Panc1 (cell line): ENCODE results near the gene LIME1. TPM values are rescaled to one million over a fixed set of nuclear protein-coding genes. Genes with fewer than 3 reads are reported as not detected.
A peak's percentile ranks its signal among the peaks of the same experiment; 100 is the strongest.

Experiments
- ATAC-seq: fragments of 200-7000 bp; cut with Tn5 transposase; 2 replicates; pipeline ENCODE4 v1.9.1; 2020; ENCODE audit warnings: mild to moderate bottlenecking, moderate library complexity
- BruUV-seq: library from RNA; stranded (reverse); fragments of 400-500 nt; replicated peaks from 2 replicates; lab custom pipeline; 2021; lab: Mats Ljungman, UMichigan
- CTCF ChIA-PET: fragments of 300-600 bp; sonication (Branson Sonifier 250); formaldehyde crosslinking; loops from one replicate; lab custom pipeline; 2022; ENCODE audit warnings: antibody characterized with exemption; lab: Charles Lee
- POLR2A ChIA-PET: fragments of 300-600 bp; sonication (Branson Sonifier 250); formaldehyde crosslinking; loops from one replicate; lab custom pipeline; 2022; ENCODE audit warnings: antibody characterized with exemption; lab: Charles Lee
- DNase-seq: peaks from one replicate; pipeline ENCODE4 v3.0.0-alpha.2; 2010; ENCODE audit warnings: low read depth, low spot score
- H3K27ac ChIP-seq: 2 replicates; pipeline ENCODE4 v1.5.1; 2011; ENCODE audit warnings: mild to moderate bottlenecking, low read length, inconsistent platforms
- H3K27me3 ChIP-seq: fragments of 200-500 bp; sonication (Bioruptor generic); 2 replicates; pipeline ENCODE4 v1.6.0; 2014; ENCODE audit warnings: low read length, inconsistent platforms; ENCODE audit not compliant: control insufficient read depth, insufficient read depth
- H3K36me3 ChIP-seq: fragments of 200-500 bp; sonication (Bioruptor generic); 2 replicates; pipeline ENCODE4 v1.5.1; 2014; ENCODE audit warnings: inconsistent platforms, mild to moderate bottlenecking, low read length, moderate library complexity; ENCODE audit not compliant: control insufficient read depth, insufficient read depth
- H3K4me1 ChIP-seq: 2 replicates; pipeline ENCODE4 v1.5.1; 2011; ENCODE audit warnings: inconsistent platforms, mild to moderate bottlenecking, low read length, moderate library complexity; ENCODE audit not compliant: control insufficient read depth, insufficient read depth
- H3K4me3 ChIP-seq, 2 experiments: 2 replicates each; pipeline ENCODE4 v1.5.1; 2011 to 2012; ENCODE audit warnings: low read depth in 2 of 2, low read length in 2 of 2, mild to moderate bottlenecking in 2 of 2, inconsistent platforms in 1 of 2, moderate library complexity in 1 of 2
- H3K9me3 ChIP-seq: fragments of 200-500 bp; sonication (Bioruptor generic); 2 replicates; pipeline ENCODE4 v1.5.1; 2014; ENCODE audit warnings: low read depth, mild to moderate bottlenecking, inconsistent platforms, low read length, moderate library complexity; ENCODE audit not compliant: control insufficient read depth, insufficient read depth
- CTCF ChIP-seq: fragments of 450-650 bp; IDR thresholded peaks from 2 replicates; pipeline ENCODE4 v1.5.1; 2017; ENCODE audit warnings: mild to moderate bottlenecking
- POLR2AphosphoS5 ChIP-seq: IDR thresholded peaks from 2 replicates; pipeline ENCODE4 v1.6.1; 2012; ENCODE audit warnings: mild to moderate bottlenecking, low read depth, low read length, moderate library complexity
- REST ChIP-seq, 2 experiments: IDR thresholded peaks; 2 replicates each; pipeline ENCODE4 v1.6.1; 2011 to 2012; ENCODE audit warnings: low read depth in 2 of 2, control low read depth in 1 of 2, low read length in 1 of 2, mild to moderate bottlenecking in 1 of 2, moderate library complexity in 1 of 2; ENCODE audit not compliant: insufficient read depth in 1 of 2
- SIN3A ChIP-seq: IDR thresholded peaks from 2 replicates; pipeline ENCODE4 v1.6.1; 2012; ENCODE audit warnings: low read depth, mild to moderate bottlenecking, low read length, moderate library complexity, borderline replicate concordance; ENCODE audit not compliant: insufficient read depth
- TCF7L2 ChIP-seq: IDR thresholded peaks from 2 replicates; pipeline ENCODE4 v1.6.1; 2011; ENCODE audit warnings: mild to moderate bottlenecking, low read depth, low read length, inconsistent platforms
- in situ Hi-C: cut with HindIII; loops from 2 replicates; pipeline ENCODE4 v1.10.0; 2016; ENCODE audit warnings: low sequenced_read_pairs, low pct_unique_long_range_greater_than_20kb
- intact Hi-C: fragments of 100-400 bp; cut with micrococcal nuclease; formaldehyde crosslinking; loops from one replicate; pipeline ENCODE4 v1.10.0; 2022; ENCODE audit not compliant: unreplicated experiment
- total RNA-seq: library from RNA; stranded (reverse); gene quantifications from one replicate; pipeline ENCODE4 v1.2.1, GENCODE V29; 2021; ENCODE audit not compliant: unreplicated experiment

Gene LIME1
- total RNA-seq, 1 experiment from 2014 or later = 15.2 TPM

DNA sequence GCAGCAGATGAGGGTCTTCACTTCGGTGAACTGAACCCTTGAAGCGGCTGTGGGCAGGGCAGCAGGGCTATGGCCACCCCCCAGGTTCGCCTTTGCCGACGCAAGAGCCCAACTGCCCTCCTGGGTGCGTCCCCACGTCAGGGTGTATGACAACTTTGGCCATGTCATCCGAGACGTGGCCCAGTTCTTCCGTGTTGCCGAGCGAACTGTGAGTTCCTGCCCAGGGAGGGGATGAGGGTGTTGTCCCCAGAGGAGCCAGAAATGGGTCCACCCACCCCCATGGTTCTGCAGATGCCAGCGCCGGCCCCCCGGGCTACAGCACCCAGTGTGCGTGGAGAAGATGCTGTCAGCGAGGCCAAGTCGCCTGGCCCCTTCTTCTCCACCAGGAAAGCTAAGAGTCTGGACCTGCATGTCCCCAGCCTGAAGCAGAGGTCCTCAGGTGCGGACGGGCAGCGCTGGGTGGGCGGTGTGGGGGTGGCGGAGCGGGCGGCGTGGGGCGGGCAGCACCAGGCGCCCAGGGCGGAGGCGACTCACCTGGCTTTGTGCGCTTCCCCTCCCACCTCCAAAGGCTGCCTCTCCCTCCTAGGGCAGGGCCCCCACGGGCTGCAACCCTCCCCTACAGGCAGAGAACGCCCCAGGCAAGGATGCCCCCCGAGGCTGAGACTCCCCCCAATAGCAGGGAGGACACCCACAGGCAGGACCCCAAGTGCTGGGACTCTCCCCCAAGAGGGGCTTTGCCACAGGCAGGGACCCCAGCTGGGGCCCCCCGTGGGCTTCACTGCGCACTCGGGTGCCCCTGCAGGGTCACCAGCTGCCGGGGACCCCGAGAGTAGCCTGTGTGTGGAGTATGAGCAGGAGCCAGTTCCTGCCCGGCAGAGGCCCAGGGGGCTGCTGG lies 46.2 kb upstream of the LIME1 start:
- H3K36me3 ChIP-seq = no peaks in the 10 kb centered on the region
- no peaks in the 10 kb centered on the region for H3K9me3 ChIP-seq
- ATAC-seq = no peak
- DNase-seq = no peak
- no peaks in the 10 kb centered on the region for H3K27me3 ChIP-seq
- intact Hi-C loops (no loop called here), in situ Hi-C loops (no loop called here)
- no peak overlapping the region for H3K27ac ChIP-seq
- POLR2A ChIA-PET = no interaction called here
- CTCF ChIA-PET = no interaction called here
- H3K4me1 ChIP-seq = peaks cover 25% of the 10 kb centered on the region
- H3K4me3 ChIP-seq = no peak overlapping the region
- BruUV-seq = no TSS peak
- TF ChIP-seq POLR2AphosphoS5 = no peak; the same call in 1 of the 2 replicates
- no peak for TF ChIP-seq CTCF
- TF ChIP-seq TCF7L2 = no peak
- TF ChIP-seq SIN3A = no peak
- no peak for TF ChIP-seq REST (IDR thresholded peaks at IDR 0.05; ENCODE audit: insufficient read depth in 1 of 2, low read depth in 2 of 2, low read length in 1 of 2)

DNA sequence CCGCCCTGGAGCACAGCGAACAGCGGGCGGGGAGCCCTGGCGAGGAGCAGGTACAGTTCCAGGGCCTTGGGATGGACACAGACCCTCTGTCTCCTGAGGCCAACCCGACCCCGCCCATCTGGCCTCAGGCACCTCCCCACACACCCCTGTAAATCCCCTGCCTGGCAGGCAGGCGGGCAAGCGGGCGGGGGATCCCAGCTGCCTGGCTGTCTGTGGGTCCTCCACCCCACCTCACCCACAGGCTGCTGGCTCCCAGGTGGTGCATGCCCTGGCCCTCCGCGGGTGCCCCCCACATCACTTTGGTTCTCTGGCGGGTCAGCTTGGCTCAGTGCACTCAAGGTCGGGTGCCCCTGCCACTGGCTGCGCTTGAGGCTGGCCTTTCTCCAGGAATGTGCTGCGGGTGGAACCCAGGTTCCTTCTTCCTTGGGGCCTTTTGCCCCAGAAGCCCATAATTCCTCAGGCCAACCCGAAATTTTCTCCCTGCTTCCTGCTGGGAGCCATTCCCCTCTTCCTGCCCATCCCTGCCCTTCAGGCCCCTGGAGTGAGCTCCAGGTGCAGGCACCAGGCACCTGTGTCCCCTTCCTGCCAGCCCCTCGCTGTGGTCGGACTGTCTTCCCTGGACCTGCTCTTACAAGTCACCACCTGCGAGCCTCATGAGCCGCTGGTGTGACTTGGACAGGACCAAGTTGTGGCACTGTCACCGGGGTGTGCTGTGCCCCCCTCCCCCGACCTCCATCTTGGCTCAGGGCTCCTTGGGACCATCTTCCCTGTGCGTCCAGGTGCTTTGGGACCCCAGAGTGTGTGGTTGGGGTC lies 45.4 kb upstream of the LIME1 start:
- no peaks in the 10 kb centered on the region for H3K36me3 ChIP-seq
- no peaks in the 10 kb centered on the region for H3K27me3 ChIP-seq
- no peaks in the 10 kb centered on the region for H3K9me3 ChIP-seq
- ChIA-PET CTCF (no interaction called here), POLR2A (no interaction called here)
- H3K4me3 ChIP-seq = no peak overlapping the region
- in situ Hi-C loops (no loop called here), intact Hi-C loops (no loop called here)
- ATAC-seq = peak; percentile 8; the same call in 1 of the 2 replicates
- H3K4me1 ChIP-seq = peaks cover 28% of the 10 kb centered on the region
- TF ChIP-seq CTCF = no peak
- no peak for TF ChIP-seq SIN3A
- TF ChIP-seq REST (IDR thresholded peaks at IDR 0.05; ENCODE audit: insufficient read depth in 1 of 2, low read depth in 2 of 2, low read length in 1 of 2) = no peak
- no peak; the same call in 1 of the 2 replicates for TF ChIP-seq POLR2AphosphoS5
- no peak for TF ChIP-seq TCF7L2
- no peak for DNase-seq
- no TSS peak for BruUV-seq
- H3K27ac ChIP-seq = peak overlapping the region; percentile 57
